ENCODE results near the gene CHP1.

The CHP1 gene

GRCh38 chr15:41283653-41284426, 52.8 kb downstream of the CHP1 start (continued):
- TF ChIP-seq ZNF654 (tag by site-specific recombination; IDR thresholded peaks at IDR 0.05; ENCODE audit: low read depth) (no peak), ZBTB8A (tag by site-specific recombination; IDR thresholded peaks at IDR 0.05) (no peak), ZBTB10 (tag by site-specific recombination; IDR thresholded peaks at IDR 0.05) (peak; percentile 58; the same call in 1 of the 2 replicates), ZNF658 (tag by site-specific recombination; IDR thresholded peaks at IDR 0.05) (no peak), INSM2 (tag by site-specific recombination; IDR thresholded peaks at IDR 0.05) (no peak), ZNF514 (tag by site-specific recombination; IDR thresholded peaks at IDR 0.05) (no peak), ZNF530 (tag by site-specific recombination; IDR thresholded peaks at IDR 0.05; ENCODE audit: low read depth) (no peak), ZBTB44 (tag by site-specific recombination; IDR thresholded peaks at IDR 0.05) (no peak), ZNF561 (tag by site-specific recombination; IDR thresholded peaks at IDR 0.05; ENCODE audit: borderline replicate concordance) (0 out of 2 replicates have a peak, but pooled peaks have one; percentile 20), ZNF791 (tag by site-specific recombination; IDR thresholded peaks at IDR 0.05) (no peak), ZNF660 (tag by site-specific recombination; IDR thresholded peaks at IDR 0.05) (peak; percentile 70; the same call in 1 of the 2 replicates), ZNF558 (tag by site-specific recombination; IDR thresholded peaks at IDR 0.05) (no peak), ZFP3 (tag by site-specific recombination; IDR thresholded peaks at IDR 0.05; ENCODE audit: low read depth) (no peak), ZNF76 (tag by site-specific recombination; IDR thresholded peaks at IDR 0.05; ENCODE audit: borderline replicate concordance, low read depth) (no peak), ZNF19 (tag by site-specific recombination; IDR thresholded peaks at IDR 0.05; ENCODE audit: low read depth) (no peak), ZNF157 (tag by site-specific recombination; IDR thresholded peaks at IDR 0.05) (no peak), ZBTB17 (tag by site-specific recombination; IDR thresholded peaks at IDR 0.05) (no peak; the same call in 1 of the 2 replicates), AEBP2 (tag by site-specific recombination; IDR thresholded peaks at IDR 0.05; ENCODE audit: borderline replicate concordance) (no peak), ZBTB11 (tag by site-specific recombination; conservative IDR thresholded peaks at IDR 0.05; ENCODE audit: low read depth) (no peak), PBX3 (CRISPR knock-in tag; IDR thresholded peaks at IDR 0.05) (peak; percentile 92), ZNF362 (tag by site-specific recombination; IDR thresholded peaks at IDR 0.05) (no peak), ZNF18 (tag by site-specific recombination; IDR thresholded peaks at IDR 0.05) (no peak), HOXD13 (CRISPR knock-in tag; IDR thresholded peaks at IDR 0.05; ENCODE audit: borderline replicate concordance) (no peak)
